ENCODE data around the gene CACNA1B. TPM values are rescaled to one million over a fixed set of nuclear protein-coding genes. Genes with fewer than 3 reads are reported as not detected.

CACNA1B gene
- total and polyA plus RNA-seq, 9 of the 15 experiments (the other 6 are each of a cell fraction or from before 2014, with no cell fraction given): 0.01 to 0.04 TPM; not detected in 7

- FAIRE-seq: no peak
- no peaks in the 10 kb centered on the region; the same call in 1 of the 2 replicates for H4K20me1 ChIP-seq (replicated peaks; ENCODE audit: control insufficient read depth, insufficient read depth, low read length)
- no peaks in the 10 kb centered on the region for H3K9me3 ChIP-seq (replicated peaks; ENCODE audit: control insufficient read depth, insufficient read depth, low read depth, low read length)
- no peak overlapping the region for H3K27ac ChIP-seq (ENCODE audit: extremely low read depth, low read depth, low read length)
- H3K9ac ChIP-seq (ENCODE audit: insufficient read depth in 1 of 2, low read depth in 2 of 2, low read length in 2 of 2): no peak overlapping the region
- no peak overlapping the region for H3K4me2 ChIP-seq (ENCODE audit: insufficient read depth, low read length)
- TF ChIP-seq HDAC1 (IDR thresholded peaks at IDR 0.05) (no peak), TCF7L2 (IDR thresholded peaks at IDR 0.05; ENCODE audit: low read depth, low read length) (no peak)
- peaks cover 0 to 4% of the 10 kb centered on the region in 2 experiments; a peak in 2 of 5 replicates for H3K4me1 ChIP-seq (replicated peaks in 1 of 2; ENCODE audit: control insufficient read depth in 2 of 2, insufficient read depth in 2 of 2, low read length in 2 of 2)
- POLR2A ChIA-PET: interaction anchor here (0.7 kb wide), 1 partner anchor 142 kb away, joined by 3 read pairs; no protein-coding TSS in a partner anchor
- no peak overlapping the region for H2AFZ ChIP-seq (ENCODE audit: low read depth, low read length)
- no peaks in the 10 kb centered on the region for H3K9me1 ChIP-seq (ENCODE audit: control insufficient read depth, insufficient read depth, low read length)
- in situ Hi-C loops (cut with MboI): no loop called here
- DNase-seq (ENCODE audit: extremely low read depth in 1 of 4, low spot score in 3 of 4): no peak
- H3K36me3 ChIP-seq (ENCODE audit: control insufficient read depth, insufficient read depth, low read length): no peaks in the 10 kb centered on the region
- CTCF ChIA-PET (ENCODE audit: low intra/inter-chr PET ratio): no interaction called here
- peaks cover 0 to 55% of the 10 kb centered on the region in 2 experiments; a peak in 3 of 5 replicates for H3K27me3 ChIP-seq (ENCODE audit: control insufficient read depth in 2 of 2, insufficient read depth in 2 of 2, low read length in 2 of 2)
- intact Hi-C loops (cut with micrococcal nuclease): no loop called here
- 2% methylated on average over 18 of the region's 18 CpGs for WGBS (ENCODE audit: insufficient coverage, low coverage, missing lambda C conversion rate)
- H3K79me2 ChIP-seq (ENCODE audit: control insufficient read depth, insufficient read depth, low read length): no peaks in the 10 kb centered on the region
- BruUV-seq (replicated peaks): no TSS peak
- no peak for ATAC-seq
- no peak overlapping the region for H3K4me3 ChIP-seq
Observed at GRCh38 chr9:138098116-138098907, 220.7 kb downstream of the CACNA1B start.
